Activated CD4-positive, alpha-beta T cell treated with anti-CD3 and anti-CD28 coated beads for 1 hour (primary cell): Measurements from ENCODE around the gene UBE2S.

Experiments used
- DNase-seq: peaks from one replicate; pipeline ENCODE4 v3.0.0-alpha.2; 2020

UBE2S gene

GRCh38 chr19:55382013-55382412, 25.6 kb downstream of the UBE2S start:
- DNase-seq, result no peak

GRCh38 chr19:55379174-55379573, 28.4 kb downstream of the UBE2S start:
- DNase-seq, result no peak

- no peak for DNase-seq
Observed at GRCh38 chr19:55377356-55378131, 30.0 kb downstream of the UBE2S start.

- DNase-seq, result no peak
Observed at GRCh38 chr19:55376241-55376933, 31.2 kb downstream of the UBE2S start, which contains the start of gene TMEM190. TMEM190 (plus strand) TSS chr19:55376826; CDS start chr19:55376854, 28 bp downstream.

- no peak for DNase-seq
Observed at GRCh38 chr19:55373993-55374757, 33.4 kb downstream of the UBE2S start.

- no peak for DNase-seq
Observed at GRCh38 chr19:55373306-55373992, 34.1 kb downstream of the UBE2S start.

- no peak for DNase-seq
Observed at GRCh38 chr19:55372316-55373081, 35.1 kb downstream of the UBE2S start.

- DNase-seq, result no peak
Observed at GRCh38 chr19:55370305-55370988, 37.1 kb downstream of the UBE2S start, which contains the start of gene IL11. IL11 (minus strand) TSS chr19:55370463; CDS start chr19:55370310, 153 bp downstream.

GRCh38 chr19:55369653-55370304, 37.8 kb downstream of the UBE2S start:
- no peak for DNase-seq

- DNase-seq, result no peak
Observed at GRCh38 chr19:55368701-55369563, 38.7 kb downstream of the UBE2S start.

GRCh38 chr19:55368106-55368505, 39.5 kb downstream of the UBE2S start:
- DNase-seq, result no peak

GRCh38 chr19:55366790-55367189, 40.8 kb downstream of the UBE2S start:
- DNase-seq, result no peak

GRCh38 chr19:55365964-55366363, 41.6 kb downstream of the UBE2S start:
- DNase-seq, result no peak

GRCh38 chr19:55365245-55365644, 42.3 kb downstream of the UBE2S start:
- no peak for DNase-seq

- DNase-seq, result no peak
Observed at GRCh38 chr19:55362990-55363716, 44.4 kb downstream of the UBE2S start, which contains the start of gene GARIN5B. GARIN5B (minus strand) TSS chr19:55363260; CDS start chr19:55363066, 194 bp downstream.

GRCh38 chr19:55362174-55362989, 45.2 kb downstream of the UBE2S start:
- DNase-seq, result no peak

- no peak for DNase-seq
Observed at GRCh38 chr19:55360902-55361301, 46.7 kb downstream of the UBE2S start.
